Measurements from ENCODE around the gene ZNF76.

DNA sequence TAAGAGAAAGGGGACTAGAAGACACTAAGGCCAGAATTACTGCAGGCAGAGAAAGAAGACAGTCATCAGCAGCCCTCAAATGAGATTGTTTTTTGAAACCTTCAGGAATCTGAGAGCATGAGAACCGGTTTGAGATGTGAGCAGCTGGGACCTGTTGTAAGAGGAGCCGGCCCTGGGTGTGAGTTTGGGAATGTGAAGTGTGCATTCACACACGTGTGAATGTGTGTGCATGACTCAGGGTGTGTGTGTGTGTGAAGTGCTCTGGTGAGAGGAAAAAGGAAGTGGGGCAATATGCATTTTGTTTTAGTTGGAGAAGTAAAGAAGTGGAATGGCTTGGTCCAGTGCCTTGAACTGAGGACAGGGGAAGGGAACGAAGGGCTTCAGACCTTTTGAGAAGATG is 41.5 kb upstream of the ZNF76 start:
- TF ChIP-seq, protein P1, sequence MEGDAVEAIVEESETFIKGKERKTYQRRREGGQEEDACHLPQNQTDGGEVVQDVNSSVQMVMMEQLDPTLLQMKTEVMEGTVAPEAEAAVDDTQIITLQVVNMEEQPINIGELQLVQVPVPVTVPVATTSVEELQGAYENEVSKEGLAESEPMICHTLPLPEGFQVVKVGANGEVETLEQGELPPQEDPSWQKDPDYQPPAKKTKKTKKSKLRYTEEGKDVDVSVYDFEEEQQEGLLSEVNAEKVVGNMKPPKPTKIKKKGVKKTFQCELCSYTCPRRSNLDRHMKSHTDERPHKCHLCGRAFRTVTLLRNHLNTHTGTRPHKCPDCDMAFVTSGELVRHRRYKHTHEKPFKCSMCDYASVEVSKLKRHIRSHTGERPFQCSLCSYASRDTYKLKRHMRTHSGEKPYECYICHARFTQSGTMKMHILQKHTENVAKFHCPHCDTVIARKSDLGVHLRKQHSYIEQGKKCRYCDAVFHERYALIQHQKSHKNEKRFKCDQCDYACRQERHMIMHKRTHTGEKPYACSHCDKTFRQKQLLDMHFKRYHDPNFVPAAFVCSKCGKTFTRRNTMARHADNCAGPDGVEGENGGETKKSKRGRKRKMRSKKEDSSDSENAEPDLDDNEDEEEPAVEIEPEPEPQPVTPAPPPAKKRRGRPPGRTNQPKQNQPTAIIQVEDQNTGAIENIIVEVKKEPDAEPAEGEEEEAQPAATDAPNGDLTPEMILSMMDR (IDR thresholded peaks at IDR 0.05; ENCODE audit: low read depth, low read length) = no peak
- no peak for TF ChIP-seq POLR2A (IDR thresholded peaks at IDR 0.05; ENCODE audit: extremely low read depth, insufficient read length)
- TF ChIP-seq, protein P2, sequence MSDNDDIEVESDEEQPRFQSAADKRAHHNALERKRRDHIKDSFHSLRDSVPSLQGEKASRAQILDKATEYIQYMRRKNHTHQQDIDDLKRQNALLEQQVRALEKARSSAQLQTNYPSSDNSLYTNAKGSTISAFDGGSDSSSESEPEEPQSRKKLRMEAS (IDR thresholded peaks at IDR 0.05; ENCODE audit: low read depth, low read length) = 0 out of 2 replicates have a peak, but pooled peaks have one; percentile 38

Data from NB4 (cell line).